Activated CD8-positive, alpha-beta memory T cell treated with anti-CD3 and anti-CD28 coated beads, Interleukin-2, amount 50 U/mL, for 24 hours (primary cell): ENCODE data around the gene EPB41L4B.
"Not testable (repeated sequence)": the region's sequence is repeated elsewhere in the genome, so short reads cannot be mapped to it uniquely, and the experiment has no call there.

Source experiments
- DNase-seq: peaks from one replicate; pipeline ENCODE4 v3.0.0-alpha.2; 2020; ENCODE audit errors: extremely low read depth

The EPB41L4B gene

DNA sequence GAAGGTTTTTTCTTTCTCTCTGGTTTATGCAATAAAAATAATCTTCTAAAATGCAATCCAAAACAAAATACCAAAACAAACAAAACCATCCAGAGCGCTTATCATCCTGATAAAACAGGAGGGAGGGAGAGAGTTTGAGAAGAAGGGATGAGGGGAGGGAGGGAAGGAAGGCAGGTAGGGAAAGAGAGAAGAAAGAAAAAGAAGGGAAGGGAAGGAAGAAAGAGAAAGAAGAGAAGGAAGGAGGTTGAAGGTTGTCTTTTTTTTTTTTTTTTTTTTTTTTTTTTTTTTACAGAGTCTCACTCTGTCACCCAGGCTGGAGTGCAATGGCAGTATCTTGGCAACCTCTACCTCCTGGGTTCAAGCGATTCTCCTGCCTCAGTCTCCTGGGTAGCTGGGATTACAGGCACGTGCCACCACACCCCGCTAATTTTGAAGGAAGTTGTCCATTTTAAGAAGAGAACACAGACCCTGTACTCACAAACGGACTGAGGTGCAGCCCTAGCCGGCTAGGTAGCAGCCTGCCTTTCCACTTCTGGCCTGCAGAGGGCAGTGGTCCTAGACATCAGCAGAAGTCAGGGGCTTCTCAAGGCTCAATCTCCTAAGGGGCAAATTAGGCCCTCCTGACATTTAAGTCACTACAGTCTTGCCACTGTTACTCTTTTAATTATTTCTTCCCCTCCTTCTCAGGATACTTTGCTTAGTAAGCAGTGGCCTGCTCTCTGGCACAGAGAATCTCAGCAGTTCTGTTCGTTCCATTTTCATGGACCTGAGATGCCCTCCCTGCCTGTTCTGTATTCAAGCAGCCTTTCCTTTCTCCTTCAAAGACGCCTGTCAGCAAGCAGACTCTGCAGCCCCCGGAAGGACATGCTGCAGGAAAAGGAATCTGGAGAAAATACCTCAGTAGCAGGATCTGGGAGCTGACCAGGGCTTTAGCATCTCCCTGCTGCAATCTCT, 76.4 kb downstream of the EPB41L4B start:
- peak; percentile 4 for DNase-seq

- no peak for DNase-seq
These were observed 78.1 kb downstream of the EPB41L4B start for GRCh38 chr9:109242741-109243140.

- no peak for DNase-seq
These were observed 78.8 kb downstream of the EPB41L4B start for GRCh38 chr9:109242014-109242413.

DNA sequence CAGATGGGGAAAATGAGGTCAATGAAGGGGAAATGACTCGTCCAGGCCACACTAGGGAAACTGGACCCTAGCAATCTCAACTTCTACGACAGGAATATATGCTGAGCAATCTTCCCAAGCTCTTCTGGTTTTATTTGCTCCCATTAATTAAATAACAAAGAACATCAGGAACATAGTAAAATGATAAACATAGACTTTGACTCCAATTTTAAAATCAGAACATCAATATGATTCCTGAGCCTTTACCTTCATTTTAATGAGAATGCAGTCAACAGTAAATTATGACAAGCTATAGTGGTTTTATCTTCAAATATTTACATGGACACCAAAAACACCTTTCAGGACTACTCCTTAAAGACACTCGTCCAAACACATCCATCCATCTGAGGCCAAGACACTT, 79.7 kb downstream of the EPB41L4B start:
- DNase-seq: no peak

GRCh38 chr9:109239240-109239639, 81.6 kb downstream of the EPB41L4B start:
- DNase-seq: no peak

- DNase-seq: no peak
These were observed 82.2 kb downstream of the EPB41L4B start for GRCh38 chr9:109238655-109239054.

DNA sequence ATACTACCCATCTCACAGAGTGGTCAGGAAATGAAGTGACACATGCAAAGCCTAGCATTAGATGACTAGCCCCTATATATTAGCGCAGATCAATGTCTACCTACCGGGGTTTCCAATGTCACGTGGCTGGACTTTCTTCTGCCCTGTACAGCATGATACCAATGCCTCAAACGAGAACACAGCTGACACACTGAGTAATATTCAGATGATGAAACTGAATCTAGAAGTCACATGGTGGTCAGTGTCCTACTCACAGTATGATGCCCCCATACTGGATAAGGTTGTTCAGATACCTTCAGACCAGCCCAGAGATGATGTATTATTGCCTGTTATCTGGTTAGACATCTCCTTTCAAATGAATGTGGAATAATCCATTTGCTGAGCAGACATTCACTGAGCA, 82.7 kb downstream of the EPB41L4B start:
- DNase-seq: no peak

GRCh38 chr9:109232449-109233237, 88.2 kb downstream of the EPB41L4B start:
- DNase-seq: no peak

DNA sequence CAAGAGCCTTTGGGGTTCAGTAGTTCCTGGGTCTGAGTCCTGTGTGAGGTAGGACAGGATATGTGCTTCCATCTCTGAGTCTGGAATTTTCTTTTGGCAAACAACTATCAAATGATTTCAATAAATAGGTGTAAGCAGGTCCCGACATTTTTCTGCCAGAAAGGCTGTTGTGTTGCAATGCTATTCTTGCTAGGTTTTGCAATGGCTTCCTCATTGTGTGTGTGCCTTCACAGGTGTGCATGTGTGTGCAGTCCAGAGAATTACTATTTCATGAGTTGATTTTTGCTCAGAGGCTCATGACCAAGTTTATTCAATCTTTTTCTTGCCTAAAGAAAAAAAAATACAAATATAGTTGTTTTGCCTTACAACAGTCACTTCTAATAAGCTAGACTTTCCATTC, 89.3 kb downstream of the EPB41L4B start:
- DNase-seq: no peak

DNA sequence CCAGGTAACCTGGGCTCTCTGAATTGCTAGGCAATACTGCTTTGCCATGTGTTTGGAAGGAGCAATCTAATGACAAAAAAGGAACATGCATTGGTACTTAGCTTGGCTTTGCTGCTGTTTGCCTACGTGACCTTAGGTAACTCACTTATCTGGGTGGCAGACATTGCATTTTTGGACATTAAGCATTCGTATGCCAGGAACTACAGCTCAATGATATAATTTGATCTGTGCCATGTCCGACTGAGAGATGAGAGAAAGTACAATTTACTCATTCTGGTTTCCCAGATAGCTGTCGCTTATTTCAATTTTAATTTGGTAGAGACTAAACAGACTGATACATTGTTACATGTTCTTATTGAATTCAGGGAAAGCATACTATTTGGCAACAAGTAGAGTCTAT, 90.6 kb downstream of the EPB41L4B start:
- DNase-seq: no peak

- DNase-seq: no peak
These were observed 91.2 kb downstream of the EPB41L4B start for GRCh38 chr9:109229682-109230081.

DNA sequence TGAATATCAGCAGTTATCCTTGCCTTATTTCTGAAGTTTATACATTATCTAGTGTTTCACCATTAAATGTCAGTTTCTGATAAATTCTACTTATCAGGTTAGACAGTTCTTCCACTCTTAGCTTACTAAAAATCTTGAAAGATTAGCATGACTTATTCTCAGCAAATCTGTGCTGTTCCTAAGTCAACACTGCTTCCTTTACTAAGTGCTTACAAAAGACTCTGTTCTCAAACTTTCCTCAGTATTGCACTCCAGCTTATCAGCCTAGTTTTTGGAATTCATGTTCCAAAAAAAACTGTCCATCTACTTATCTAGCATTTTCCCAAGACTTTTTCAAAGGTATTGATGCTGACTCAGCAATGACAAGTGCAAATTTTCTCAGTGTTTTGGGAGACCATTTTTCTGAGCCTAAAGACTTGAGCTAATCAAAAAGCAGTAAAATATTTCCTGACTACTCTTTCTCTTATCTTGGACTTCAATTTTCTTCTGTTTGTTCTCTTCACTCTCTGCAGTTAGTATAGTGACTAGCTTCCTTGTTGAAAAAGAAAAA, 92.7 kb downstream of the EPB41L4B start:
- no peak for DNase-seq

- DNase-seq: no peak
These were observed 95.2 kb downstream of the EPB41L4B start for GRCh38 chr9:109225629-109226028.

- no peak for DNase-seq
These were observed 96.1 kb downstream of the EPB41L4B start for GRCh38 chr9:109224751-109225150.

DNA sequence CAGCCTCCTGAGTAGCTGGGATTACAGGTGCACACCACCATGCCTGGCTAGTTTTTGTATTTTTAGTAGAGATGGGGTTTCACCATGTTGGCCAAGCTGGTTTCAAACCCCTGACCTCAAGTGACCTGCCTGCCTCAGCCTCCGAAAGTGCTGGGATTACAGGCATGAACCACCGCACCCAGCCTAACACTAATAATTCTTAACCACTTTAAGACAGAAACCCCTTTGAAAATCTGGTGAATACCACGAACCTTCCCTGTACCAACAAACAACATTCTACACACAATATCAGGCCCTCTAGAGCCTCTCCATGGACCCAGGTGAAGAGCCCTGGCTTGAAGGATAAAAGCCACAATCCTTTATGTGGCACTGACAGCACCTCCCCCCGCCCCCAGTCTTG, 102.6 kb downstream of the EPB41L4B start:
- not testable (repeated sequence) for DNase-seq

DNA sequence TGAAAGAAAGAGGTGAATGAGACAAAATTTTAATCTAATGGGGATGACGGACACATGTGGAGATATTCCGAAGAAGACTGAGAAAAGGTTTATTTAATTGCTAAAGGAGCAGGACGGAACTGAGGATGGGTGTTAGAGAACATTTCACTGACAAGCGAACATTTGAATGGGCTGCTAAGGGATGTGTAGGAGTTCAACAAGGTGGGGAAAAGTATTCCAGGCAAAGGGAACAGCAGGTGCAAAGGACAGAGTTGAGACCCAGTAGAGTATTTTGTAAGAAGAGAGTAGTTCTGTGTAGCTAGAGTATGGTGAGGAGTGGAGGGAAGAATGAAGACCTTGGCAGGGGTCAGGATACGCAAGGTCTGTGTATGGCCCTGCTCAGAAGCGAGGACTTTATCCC, 106.4 kb downstream of the EPB41L4B start:
- DNase-seq: no peak

DNA sequence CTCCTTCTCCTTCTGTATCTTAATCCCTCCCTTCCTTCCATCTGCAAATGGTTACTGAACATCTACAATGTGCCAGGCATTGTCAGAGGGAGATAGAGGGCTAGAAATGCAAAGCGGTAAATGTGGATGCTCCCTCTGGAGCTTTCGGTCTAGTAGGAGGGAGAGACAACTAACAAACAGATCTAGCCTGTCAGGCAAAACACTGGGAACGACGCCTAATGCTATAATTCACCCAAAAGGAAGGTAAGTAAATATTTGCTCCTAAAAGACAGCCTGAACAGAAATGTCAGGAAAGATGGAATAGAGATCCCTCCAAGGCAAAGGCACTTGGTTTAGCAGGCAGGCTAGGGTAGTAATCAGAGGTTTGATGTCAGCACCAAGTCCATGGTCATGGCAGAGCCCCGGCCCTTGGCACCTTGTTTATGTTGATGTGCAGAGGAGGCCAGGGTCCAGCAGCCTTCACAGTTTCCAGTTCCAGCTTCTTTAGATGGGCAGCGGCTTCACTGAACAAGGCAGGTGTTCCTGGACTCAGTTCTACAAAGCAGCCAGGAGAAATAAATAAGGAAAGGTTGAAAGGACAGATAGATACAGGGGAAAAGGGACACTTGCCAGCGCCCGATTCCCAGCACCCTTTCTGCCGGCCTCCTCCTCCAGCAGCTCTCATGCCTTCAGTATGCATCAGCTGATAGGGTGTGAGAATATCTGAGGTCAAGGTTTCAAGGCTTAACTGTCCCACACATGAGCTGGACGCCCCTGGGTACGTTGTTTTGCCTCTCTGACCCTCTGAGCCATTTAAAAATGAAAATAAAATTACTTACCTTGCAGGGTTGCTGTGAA, 107.4 kb downstream of the EPB41L4B start:
- DNase-seq: no peak

DNA sequence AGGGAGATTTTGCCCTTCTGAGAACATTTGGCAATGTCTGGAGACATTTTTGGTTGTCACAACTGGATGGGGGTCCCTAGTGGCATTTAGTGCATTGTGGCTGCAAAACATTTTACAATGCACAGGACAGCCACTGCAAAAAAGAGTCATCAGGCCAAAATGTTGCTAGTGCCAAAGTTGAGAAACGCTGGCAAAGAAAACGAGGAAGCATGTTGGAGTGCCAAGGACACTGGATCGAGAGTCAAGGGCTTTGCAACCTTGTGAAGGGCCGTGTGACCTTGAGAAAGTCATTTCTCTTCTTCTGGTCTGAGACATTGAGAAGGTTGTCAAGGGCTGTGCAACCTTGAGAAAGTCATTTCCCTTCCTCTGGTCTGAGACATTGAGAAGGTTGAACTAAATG, 108.1 kb downstream of the EPB41L4B start:
- no peak for DNase-seq

DNA sequence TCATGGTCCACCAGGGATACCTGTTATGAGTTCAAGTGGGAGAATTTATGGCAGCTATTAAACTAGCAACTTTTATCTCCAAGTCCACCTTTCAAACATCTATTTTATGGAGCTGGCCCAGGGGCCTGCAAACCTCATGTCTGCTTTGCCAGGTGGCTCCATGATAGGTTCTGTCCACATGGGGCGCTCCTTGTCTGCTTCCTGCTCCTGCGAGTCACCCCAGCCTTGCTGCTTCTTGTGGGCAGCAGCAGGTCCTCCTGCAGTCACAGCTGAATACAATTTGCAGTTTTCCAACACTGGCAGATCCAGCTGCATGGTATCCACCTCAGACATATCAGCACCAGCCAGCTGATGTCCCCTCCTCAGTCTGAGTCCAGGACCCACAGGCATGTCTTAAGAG, 114.2 kb downstream of the EPB41L4B start:
- no peak for DNase-seq

GRCh38 chr9:109205526-109205925, 115.3 kb downstream of the EPB41L4B start:
- no peak for DNase-seq

DNA sequence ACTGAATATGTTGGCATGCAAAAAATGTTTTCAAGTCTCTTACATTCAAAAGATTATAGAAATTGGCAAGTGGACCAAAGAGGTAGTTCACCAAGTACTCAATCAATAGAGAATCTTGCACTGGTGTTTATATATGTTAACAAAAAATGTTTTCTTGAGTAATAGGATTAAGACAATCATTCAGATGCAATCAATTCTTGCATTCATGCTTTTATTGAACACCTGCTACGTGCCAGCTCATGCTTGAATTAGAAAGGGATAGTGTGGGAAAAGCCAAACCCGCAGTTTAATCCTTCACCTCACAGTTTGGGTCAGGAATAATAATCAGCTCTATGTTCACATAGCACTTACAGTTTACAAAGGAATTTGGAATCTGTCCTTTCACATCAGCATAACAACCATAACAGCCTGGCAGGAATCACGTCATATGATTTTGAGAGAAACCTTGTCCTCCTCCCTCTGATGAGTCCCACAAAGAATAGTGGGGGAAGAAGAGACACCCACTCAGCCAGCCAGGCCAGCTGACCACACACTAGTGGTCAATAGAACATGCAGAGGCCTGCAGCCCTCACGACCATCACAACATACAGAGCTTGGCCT, 117.0 kb downstream of the EPB41L4B start:
- no peak for DNase-seq
